Measurements from ENCODE around the gene KLF5.

KLF5 gene

DNA sequence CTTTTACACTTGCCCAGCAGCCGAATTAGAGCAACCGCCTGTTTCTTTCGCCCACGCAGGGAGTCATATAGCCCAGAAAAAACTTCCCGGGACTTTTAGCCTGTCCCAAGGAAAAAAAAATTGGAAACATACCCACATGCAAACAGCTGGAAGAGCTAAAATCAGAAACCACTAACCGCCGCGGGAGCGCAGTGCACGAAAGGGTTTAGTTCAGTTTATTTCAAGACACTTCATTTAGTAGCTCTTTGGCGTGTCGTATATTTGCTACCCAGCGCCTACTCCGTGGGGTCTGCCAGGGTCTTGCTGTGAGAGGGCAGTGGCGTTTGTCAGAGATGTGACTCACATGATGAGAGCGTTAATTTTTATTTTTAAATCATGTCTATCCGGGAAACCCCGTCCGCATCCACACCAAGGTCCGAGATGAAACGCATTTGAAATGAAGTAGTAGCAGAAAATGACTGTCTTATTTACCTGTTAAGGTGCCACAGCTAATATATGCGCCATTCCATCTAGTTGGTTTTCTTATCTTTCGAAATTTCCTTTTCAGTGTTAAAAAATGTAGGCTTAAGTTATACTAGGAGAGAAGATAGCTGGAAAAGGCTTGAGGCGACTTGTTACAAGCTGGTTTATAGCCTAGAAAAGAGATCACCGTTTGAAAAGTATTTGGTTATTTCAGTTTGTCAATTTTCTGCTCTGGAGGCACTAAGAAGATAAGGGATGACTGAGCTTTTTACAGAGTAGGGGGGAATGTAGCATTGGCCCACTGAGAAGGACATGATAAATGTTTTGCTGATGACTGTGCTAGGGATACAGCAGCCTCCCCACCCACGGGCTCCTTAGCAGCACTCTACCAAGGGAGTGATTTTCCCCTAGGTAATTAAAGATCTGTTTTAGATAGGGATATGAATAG, 1.7 kb downstream of the KLF5 start:
- no peak for DNase-seq

DNA sequence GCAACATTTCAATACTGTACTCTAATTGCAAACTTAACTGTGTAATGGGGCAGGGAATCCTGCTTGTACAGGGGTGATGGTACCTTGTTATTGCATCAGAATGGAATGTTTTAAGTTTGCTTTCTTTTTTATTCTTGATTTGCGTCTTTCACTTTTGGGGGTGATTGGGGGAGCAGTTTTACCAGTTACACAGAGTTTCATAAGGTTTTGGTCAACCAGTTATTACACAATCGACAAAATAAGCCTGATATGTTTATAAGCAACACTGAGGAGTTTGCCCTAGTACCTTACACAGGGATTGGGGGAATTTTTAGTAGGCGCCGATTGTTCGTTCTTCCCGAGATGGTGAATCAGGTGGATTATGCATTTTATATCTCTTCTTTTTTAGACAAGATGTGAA, 2.7 kb downstream of the KLF5 start:
- no peak for DNase-seq

DNA sequence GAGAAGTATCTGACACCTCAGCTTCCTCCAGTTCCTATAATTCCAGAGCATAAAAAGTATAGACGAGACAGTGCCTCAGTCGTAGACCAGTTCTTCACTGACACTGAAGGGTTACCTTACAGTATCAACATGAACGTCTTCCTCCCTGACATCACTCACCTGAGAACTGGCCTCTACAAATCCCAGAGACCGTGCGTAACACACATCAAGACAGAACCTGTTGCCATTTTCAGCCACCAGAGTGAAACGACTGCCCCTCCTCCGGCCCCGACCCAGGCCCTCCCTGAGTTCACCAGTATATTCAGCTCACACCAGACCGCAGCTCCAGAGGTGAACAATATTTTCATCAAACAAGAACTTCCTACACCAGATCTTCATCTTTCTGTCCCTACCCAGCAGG, 3.1 kb downstream of the KLF5 start:
- DNase-seq, result no peak

DNA sequence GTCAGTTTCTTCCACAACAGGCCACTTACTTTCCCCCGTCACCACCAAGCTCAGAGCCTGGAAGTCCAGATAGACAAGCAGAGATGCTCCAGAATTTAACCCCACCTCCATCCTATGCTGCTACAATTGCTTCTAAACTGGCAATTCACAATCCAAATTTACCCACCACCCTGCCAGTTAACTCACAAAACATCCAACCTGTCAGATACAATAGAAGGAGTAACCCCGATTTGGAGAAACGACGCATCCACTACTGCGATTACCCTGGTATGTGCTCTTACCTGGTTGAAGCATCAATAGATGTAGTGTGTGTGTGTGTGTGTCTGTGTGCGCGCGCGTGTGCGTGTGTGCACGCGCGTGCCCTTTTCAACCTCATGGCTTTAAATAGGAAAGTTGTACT, 3.7 kb downstream of the KLF5 start:
- no peak for DNase-seq

DNA sequence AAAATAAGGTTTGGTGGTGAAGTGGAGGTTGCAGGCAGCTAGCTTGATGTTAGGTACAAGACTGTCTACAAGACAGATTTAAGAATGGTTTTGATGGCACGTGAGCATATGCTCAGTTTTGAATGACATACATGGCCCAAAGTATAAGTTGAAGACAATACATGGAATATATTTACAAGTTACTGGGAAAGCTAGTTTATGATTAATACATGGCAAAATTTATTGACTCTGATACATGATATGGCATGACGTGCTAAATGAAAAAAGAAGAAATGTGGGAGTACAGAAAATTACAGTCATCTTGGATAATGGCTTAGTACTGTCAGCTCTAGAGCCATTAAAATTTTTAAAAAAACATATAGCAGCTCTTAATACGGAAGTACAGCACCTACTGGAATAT, 4.4 kb downstream of the KLF5 start:
- DNase-seq, result no peak

DNA sequence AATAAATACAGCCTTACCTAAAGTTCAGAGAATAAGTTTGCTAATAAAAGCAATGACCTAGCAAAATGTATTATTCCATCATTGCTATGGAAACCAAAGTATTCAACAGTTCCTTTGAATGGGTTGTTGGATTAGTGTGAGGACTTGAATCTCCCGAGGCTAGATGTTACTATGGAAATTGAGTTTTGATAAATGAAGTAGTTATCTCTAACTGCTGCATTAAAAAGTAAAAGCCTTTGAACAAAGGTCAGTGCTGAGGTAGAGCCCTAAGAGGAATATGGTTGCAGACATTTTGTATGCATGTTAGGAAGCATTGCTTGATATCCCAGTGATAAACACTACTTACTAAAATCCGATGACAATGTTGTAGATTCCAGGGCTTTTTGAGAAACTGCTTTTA, 6.2 kb downstream of the KLF5 start:
- no peak for DNase-seq

DNA sequence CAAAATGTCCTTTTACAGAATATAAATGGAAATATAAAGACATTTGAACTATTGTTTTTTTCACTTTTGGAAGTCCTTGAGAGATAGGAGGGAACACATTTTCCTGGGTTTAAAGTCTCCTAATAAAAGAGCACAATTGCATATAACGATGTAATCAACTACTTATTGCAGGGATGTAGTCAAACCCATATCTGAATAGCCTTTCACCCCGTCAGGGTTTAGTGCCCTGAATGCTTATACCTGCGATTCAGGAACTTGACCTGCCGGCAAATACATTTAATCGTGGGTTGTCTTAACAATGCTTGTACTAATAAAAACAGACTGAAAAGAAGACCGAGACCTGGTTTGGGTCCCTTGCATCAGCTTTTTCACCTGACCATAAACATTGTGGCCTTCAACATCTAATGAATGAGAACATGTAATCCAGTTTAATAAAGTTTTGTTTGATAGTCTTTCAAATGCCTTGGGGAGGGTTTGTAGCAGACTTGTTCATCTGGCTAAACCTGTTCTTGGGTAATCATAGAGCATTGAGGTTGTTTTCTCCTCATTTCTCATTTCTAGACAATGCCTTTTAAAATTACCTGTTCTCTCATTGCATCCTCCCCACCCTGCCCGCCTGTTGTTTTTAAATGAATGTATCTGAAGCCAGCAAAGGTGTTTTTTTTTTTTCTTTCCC, 7.0 kb downstream of the KLF5 start:
- no peak for DNase-seq

DNA sequence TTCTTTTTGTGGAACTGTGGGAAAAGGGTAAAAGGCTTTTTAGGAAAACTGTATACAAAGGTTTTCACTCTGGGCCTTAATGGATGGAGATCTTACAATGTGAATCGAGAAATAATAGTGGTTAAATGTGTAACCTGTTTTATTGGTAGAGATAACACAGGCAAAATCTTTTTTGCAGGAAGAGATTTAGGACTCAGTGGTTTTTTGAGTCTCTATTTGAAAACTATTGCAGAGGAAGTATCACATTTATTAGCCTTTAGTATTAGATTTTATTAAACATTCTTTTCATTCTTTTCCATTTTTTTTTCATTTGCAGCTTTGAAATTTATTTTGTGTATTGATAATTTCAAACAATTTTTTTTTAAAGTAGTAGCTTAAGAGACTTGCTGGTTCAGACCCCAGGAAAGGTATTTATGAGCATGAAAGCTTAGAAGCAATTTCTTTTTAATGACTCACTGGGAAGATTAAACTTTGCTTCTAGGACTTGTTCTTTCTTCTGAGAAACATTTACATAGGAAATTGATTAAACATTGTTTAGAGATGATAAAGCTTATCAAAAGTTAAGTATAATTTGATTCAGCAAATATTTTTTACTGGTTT, 10.5 kb downstream of the KLF5 start:
- DNase-seq, result no peak

DNA sequence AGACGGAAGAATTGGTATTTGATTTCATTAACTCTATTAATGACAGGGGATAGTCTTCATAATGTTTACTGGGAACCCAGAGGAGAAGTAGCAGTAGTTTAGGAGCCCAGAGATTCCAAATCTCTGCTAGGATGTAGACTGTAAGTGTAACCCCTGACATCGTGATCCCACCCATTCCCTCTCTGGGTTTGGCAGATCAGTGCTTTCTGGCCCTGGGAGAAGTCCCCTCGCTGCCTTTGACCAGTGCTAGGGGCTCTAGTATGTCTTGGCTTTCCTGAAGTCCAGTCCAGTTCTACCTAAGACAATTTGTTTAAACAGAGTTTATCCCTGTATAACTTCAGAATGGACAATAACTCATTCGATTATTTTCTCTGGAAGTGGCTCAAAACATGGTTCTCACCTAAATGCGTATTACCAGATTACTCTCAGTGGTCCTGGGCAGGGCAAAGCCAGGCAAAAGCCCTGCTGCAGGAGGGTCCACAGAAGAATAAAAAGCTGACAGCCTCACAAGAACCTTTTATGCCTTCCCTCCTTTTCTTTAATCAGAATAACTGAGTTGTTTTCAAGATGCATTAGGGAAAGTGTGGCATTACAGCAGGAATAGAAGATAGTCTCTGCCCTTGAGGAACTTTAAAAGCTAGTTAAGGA, 11.8 kb downstream of the KLF5 start:
- no peak for DNase-seq

DNA sequence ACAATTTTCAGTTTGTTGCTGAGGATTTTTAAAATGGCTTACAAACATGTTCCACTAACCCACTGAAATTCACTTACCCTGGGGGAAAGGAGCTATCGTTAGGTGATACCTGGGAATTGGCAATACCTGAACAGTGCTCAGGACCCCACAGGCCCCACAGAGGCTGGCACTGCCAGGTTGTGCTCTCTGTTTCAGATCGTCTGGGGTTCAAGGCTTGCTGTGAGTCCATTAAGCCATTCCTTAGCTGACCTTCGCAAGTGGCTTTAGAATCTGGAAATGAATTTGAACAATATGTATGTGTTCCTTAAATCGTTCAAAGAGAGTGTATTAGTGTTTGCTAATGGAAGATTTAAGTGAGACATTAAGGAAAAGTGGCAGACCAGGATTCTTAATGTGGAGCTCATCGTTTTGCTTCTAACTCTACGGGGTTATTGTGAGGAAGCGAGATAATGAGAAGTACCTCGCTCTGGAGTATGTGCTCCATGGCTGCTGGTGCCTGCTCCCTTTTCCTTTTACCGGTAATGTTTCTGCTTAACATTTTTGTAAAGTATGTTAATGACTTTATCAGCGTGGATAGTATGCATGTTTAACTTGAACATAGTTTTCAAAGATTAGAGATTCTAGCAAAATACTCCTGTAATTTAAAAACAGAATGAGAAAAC, 13.6 kb downstream of the KLF5 start:
- no peak for DNase-seq

DNA sequence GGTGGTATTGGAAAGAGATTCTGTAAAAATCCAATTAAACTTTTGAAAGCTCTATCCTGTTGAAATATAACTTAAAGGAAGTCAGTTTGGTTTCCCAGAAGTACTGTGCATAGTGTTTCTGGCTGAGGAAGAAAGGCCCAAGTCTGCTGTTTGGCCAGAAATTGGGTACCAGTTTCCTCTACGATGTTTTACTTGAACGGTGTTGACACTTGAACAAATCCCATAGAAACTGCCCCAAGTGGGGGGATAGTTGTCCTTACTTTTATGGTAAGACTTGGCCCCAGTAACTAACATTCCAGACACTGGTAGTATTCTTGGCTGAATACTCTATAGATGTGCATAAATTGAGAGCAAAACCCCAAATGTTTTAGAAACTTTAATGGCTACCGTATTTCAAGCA, 14.2 kb downstream of the KLF5 start:
- no peak for DNase-seq

DNA sequence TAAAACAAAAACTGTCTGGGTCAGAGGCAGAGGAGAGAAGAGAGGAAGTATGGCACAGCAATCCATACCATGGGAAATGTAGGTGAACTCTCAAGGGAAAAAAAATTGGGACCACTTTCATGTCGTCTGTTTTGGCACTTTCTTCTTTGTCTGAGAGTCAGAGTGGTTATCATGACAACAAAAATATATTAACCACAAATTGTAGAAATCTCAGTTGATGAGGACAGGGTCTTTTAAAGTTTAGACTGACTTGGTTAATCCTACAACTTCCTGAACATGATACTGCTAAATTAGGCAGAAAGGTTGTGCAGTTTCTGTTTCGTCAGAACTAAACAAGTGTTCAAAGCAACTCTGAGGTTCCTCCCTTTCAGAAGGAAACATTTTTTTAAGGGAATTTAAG, 15.2 kb downstream of the KLF5 start:
- DNase-seq, result no peak

DNA sequence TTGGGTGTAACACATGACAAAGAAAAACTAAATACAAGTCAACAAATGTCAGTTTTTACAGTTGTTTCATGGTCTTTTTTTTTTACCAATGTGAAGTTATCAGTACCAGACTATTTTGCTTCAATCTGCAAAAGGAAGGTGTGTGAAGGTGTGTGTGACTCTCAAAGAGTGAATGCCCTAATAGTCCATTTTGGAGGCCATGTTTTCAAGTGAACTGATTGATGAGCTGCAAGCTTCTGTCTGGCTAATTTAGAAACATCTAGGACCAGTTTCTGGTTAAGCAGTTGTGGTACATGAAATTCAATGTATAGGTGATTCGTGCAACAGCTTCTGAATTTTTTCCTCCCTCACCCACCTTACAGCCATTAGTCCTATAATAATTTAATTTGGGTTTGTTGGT, 16.1 kb downstream of the KLF5 start:
- no peak for DNase-seq

DNA sequence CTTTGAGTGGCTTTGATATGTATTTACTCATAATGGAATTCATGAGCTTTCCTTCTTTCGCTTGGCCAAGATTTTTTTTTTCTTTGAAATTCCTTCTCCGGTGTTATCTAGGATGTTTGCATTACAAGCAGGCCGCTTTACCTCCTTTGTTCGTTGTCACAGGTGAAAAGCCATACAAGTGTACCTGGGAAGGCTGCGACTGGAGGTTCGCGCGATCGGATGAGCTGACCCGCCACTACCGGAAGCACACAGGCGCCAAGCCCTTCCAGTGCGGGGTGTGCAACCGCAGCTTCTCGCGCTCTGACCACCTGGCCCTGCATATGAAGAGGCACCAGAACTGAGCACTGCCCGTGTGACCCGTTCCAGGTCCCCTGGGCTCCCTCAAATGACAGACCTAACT, 16.7 kb downstream of the KLF5 start:
- no peak for DNase-seq

DNA sequence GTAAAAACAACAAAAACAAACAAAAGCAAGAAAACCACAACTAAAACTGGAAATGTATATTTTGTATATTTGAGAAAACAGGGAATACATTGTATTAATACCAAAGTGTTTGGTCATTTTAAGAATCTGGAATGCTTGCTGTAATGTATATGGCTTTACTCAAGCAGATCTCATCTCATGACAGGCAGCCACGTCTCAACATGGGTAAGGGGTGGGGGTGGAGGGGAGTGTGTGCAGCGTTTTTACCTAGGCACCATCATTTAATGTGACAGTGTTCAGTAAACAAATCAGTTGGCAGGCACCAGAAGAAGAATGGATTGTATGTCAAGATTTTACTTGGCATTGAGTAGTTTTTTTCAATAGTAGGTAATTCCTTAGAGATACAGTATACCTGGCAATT, 17.1 kb downstream of the KLF5 start:
- DNase-seq, result no peak

DNA sequence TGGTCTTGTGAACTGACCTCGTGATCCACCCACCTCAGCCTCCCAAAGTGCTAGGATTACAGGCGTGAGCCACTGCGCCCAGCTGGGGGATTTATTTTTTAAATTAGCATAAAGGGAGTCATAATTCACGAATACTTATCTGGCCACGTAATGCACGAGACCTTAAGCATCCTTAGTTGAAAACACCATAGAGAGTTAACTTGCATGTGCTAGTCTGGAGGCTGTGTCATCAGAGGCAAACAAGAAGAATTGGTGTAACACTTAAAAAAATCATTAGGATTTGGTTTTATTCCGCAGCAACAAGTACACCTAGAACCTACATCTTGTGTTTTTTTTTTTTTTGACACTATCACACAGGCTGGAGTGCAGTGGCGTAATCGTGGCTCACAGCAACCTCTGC, 19.1 kb downstream of the KLF5 start:
- DNase-seq, result no peak

DNA sequence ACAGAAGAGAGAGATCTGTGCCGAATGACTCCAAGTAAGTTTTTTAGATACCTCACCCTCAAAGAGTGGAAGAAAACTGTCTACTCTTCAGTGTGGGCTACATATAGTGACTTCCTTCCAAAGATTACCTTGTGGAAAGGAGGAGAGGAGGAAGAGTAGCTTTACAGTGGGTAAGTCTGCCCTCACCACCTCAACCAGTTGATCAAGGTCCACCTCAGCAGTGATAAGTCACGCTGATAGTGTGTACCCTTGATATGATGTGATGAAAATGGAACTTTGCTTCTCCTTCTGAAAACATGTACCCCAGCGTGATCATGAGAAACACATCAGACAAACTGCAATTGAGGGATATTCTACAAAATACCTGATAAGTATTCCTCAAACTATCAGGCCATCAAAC, 20.6 kb downstream of the KLF5 start:
- DNase-seq, result no peak

DNA sequence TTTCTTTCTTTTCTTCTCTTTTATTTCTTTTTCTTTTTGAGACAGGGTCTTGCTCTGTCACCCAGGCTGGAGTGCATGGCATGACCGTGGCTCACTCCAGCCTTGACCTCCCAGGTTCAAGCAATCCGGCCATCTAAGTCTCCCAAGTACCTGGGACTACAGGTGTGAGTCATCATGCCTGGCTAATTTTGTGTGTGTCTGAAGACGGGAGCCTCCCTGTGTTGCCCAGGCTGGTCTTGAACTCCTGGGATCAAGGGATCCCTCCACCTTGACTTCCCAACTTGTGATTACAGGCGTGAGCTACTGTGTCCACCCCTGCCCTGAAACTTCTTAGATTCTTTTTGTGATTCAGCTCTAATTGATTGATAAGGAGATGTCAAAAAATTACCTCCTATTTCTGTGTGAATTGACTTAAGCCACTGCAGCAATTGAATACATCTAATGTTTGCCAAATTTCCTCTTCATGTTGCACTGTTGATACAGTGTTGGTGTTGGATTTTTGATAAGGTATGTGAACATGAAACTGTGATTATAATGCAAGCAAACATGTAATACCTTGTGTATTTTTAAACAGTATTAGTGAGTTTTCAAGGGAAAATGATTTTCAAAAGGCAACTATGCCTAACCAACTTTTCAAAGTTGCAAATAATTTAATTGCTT, 22.6 kb downstream of the KLF5 start:
- no peak for DNase-seq

DNA sequence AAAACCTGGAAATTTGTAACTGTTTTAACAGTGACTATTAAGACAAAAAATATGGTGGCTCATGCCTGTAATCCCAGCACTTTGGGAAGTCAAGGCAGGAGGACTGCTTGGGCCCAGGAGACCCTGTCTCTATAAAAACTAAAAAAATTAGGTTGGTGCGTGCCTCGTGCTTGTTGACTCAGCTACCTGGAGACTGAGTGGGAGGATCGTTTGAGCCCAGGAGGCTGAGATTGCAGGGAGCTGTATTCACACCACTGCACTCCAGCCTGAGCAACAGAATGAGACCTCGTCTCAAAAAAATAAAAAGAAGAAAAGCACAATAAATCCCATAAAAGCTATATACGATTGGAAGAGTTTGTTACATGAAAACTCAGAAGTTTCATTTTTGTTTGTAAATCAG, 23.7 kb downstream of the KLF5 start:
- no peak for DNase-seq

DNA sequence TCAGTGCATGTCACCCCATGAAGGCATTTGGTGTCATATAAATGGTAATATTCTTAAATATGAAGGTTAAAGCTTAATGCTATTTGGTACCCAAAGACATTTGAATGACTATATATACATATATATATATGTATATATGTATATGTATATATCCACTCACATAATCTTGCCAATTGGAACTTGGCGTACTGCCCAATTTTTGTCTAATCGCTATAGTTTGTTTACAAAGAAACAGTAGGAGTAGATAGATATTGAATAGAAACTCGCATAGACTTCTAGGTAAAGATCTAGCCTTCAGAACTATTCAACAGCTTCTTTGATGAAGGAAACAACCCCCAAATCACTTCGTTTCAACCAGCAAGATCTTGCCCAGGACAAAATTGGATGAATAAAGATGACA, 24.1 kb downstream of the KLF5 start:
- DNase-seq, result no peak

DNA sequence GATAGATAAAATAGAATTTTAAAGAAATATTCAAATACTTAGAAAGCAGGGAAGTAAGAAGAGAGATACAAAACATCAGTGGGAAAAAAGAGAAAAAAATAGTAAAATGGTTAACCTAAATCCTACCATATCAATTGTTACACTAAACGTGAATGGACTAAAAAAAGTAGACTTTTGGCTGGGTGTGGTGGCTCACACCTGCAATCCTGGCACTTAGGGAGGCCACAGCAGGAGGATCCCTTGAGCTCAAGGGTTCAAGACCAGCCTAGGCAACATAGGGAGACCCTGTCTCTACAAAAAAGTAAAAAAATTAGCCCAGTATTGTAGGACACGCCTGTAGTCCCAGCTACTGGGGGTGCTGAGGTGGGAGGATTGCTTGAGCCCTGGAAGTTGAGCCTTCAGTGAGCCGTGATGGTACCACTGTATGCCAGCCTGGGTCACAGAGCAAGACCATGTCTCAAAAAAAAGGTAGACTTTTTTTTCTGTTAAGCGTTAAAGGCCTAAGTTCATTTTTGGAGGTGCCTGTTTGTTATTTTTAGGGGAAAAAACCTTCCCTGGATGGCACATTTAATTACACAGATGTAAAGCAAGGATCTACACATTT, 29.6 kb downstream of the KLF5 start:
- DNase-seq, result no peak

DNA sequence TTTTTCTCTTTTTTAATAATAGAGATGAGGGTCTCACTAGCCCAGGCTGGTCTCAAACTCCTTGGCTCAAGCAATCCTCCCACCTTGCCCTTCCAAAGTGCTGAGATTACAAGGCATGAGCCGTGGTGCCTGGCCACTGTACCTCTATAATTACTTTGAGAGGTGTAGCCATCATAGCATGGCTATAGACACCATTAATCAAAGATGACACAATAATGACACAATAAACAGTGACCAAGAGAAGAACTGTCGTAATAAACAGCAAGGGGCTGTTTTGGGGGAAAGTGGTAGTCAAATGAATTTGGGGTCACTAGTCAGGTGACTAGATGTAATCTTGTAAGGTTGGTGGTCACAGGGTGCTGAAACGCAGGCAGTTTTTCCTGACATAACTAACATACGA, 30.4 kb downstream of the KLF5 start:
- no peak for DNase-seq

Measured in NCI-H2171 treated with DMSO at 0.1 percent for 48 hours (cell line).